Measurements from ENCODE around the gene CCDC57.

The CCDC57 gene

DNA sequence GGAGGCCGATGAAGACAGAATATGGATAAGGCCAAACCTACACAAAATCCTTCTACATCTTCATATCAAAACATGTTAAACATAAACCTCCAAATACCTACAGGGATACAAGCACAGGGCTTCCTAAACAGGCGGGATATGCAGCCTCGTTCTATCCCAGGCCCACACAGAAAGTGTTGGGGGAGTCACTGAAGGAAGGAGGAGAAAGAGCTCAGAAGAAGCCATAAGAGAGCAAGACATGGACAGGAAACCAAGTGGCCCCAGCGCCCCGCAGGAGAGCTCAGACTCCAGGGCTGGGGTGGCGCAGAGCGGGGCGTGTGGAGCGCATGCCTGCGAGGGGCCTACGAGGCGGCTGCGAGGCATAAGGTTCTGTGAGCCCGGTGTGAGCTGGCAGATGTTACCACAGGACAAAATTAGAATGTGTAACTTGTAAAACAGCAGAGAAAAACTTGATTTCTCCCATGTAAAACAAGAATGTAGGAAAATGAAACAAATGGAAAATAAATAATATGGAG, 103.6 kb downstream of the CCDC57 start:
- no peaks in the 10 kb centered on the region for H3K36me3 ChIP-seq (replicated peaks; ENCODE audit: low read depth, low read length)
- no peak overlapping the region for H3K27ac ChIP-seq (ENCODE audit: low read length)
- no peak overlapping the region for H3K4me2 ChIP-seq (ENCODE audit: low read length)
- no peaks in the 10 kb centered on the region for H4K20me1 ChIP-seq (ENCODE audit: insufficient read depth, low read length)
- no peaks in the 10 kb centered on the region for H3K27me3 ChIP-seq (ENCODE audit: low read depth, low read length)
- H2AFZ ChIP-seq (ENCODE audit: low read depth, low read length), result no peak overlapping the region
- no peaks in the 10 kb centered on the region for H3K9me3 ChIP-seq (ENCODE audit: insufficient read depth, low read length)
- no peaks in the 10 kb centered on the region for H3K79me2 ChIP-seq (ENCODE audit: low read length)
- no peak overlapping the region for H3K9ac ChIP-seq (ENCODE audit: low read length)
- H3K4me1 ChIP-seq (ENCODE audit: low read length), result peaks cover 17% of the 10 kb centered on the region
- TF ChIP-seq CTCF (IDR thresholded peaks at IDR 0.05; ENCODE audit: low read depth, low read length), result no peak
- no peak for TF ChIP-seq EZH2phosphoT487 (IDR thresholded peaks at IDR 0.05; ENCODE audit: low read depth)
- H3K4me3 ChIP-seq (ENCODE audit: low read length), result no peak overlapping the region

DNA sequence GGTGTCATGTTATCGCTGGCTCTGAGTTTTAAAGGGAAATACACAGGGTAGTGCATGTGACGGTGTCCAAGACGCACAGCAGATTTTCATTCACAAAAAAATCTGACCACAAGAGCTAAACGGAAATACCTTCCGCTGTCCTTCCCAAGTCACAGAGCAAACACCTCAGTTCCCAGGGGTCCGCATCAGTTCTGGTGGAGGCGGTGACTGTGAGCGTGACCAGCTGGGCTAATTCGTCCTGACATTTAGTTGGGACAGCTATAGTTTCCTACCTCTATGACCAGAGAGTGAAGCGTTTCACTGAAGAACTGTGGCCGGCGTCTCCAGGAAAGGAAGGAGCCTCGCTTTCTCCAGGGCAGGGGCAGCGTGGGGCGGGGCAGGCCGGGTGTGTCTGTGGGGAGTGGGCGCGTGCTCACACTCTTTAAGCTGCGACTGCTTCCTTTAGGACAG, 104.1 kb downstream of the CCDC57 start:
- H3K4me2 ChIP-seq (ENCODE audit: low read length), result no peak overlapping the region
- no peaks in the 10 kb centered on the region for H3K27me3 ChIP-seq (ENCODE audit: low read depth, low read length)
- no peak overlapping the region for H3K4me3 ChIP-seq (ENCODE audit: low read length)
- H2AFZ ChIP-seq (ENCODE audit: low read depth, low read length), result no peak overlapping the region
- H4K20me1 ChIP-seq (ENCODE audit: insufficient read depth, low read length), result no peaks in the 10 kb centered on the region
- H3K27ac ChIP-seq (ENCODE audit: low read length), result no peak overlapping the region
- H3K79me2 ChIP-seq (ENCODE audit: low read length), result no peaks in the 10 kb centered on the region
- TF ChIP-seq EZH2phosphoT487 (IDR thresholded peaks at IDR 0.05; ENCODE audit: low read depth), result no peak
- TF ChIP-seq CTCF (IDR thresholded peaks at IDR 0.05; ENCODE audit: low read depth, low read length), result no peak
- no peak overlapping the region for H3K9ac ChIP-seq (ENCODE audit: low read length)
- no peaks in the 10 kb centered on the region for H3K9me3 ChIP-seq (ENCODE audit: insufficient read depth, low read length)
- H3K36me3 ChIP-seq (replicated peaks; ENCODE audit: low read depth, low read length), result no peaks in the 10 kb centered on the region
- peaks cover 17% of the 10 kb centered on the region for H3K4me1 ChIP-seq (ENCODE audit: low read length)

- Histone ChIP-seq H3K4me2 (ENCODE audit: low read length) (no peak overlapping the region), H3K9ac (ENCODE audit: low read length) (no peak overlapping the region), H3K27ac (ENCODE audit: low read length) (no peak overlapping the region), H3K79me2 (ENCODE audit: low read length) (no peaks in the 10 kb centered on the region), H3K27me3 (ENCODE audit: low read depth, low read length) (no peaks in the 10 kb centered on the region), H3K4me3 (ENCODE audit: low read length) (no peak overlapping the region), H3K9me3 (ENCODE audit: insufficient read depth, low read length) (no peaks in the 10 kb centered on the region), H3K4me1 (ENCODE audit: low read length) (peaks cover 17% of the 10 kb centered on the region), H2AFZ (ENCODE audit: low read depth, low read length) (no peak overlapping the region), H4K20me1 (ENCODE audit: insufficient read depth, low read length) (no peaks in the 10 kb centered on the region), H3K36me3 (replicated peaks; ENCODE audit: low read depth, low read length) (no peaks in the 10 kb centered on the region)
- TF ChIP-seq CTCF (IDR thresholded peaks at IDR 0.05; ENCODE audit: low read depth, low read length) (no peak), EZH2phosphoT487 (IDR thresholded peaks at IDR 0.05; ENCODE audit: low read depth) (no peak)
These were observed 104.6 kb downstream of the CCDC57 start for GRCh38 chr17:82108038-82108437.

- Histone ChIP-seq H3K4me2 (ENCODE audit: low read length) (peak overlapping the region; percentile 98), H3K27ac (ENCODE audit: low read length) (no peak overlapping the region), H2AFZ (ENCODE audit: low read depth, low read length) (no peak overlapping the region), H3K27me3 (ENCODE audit: low read depth, low read length) (no peaks in the 10 kb centered on the region), H3K4me1 (ENCODE audit: low read length) (peaks cover 17% of the 10 kb centered on the region), H3K9ac (ENCODE audit: low read length) (no peak overlapping the region), H3K36me3 (replicated peaks; ENCODE audit: low read depth, low read length) (no peaks in the 10 kb centered on the region), H4K20me1 (ENCODE audit: insufficient read depth, low read length) (no peaks in the 10 kb centered on the region), H3K9me3 (ENCODE audit: insufficient read depth, low read length) (no peaks in the 10 kb centered on the region), H3K79me2 (ENCODE audit: low read length) (no peaks in the 10 kb centered on the region), H3K4me3 (ENCODE audit: low read length) (peak overlapping the region; percentile 87; the same call in 1 of the 2 replicates)
- TF ChIP-seq EZH2phosphoT487 (IDR thresholded peaks at IDR 0.05; ENCODE audit: low read depth) (no peak), CTCF (IDR thresholded peaks at IDR 0.05; ENCODE audit: low read depth, low read length) (peak; percentile 21; the same call in 1 of the 2 replicates)
These were observed 105.2 kb downstream of the CCDC57 start for GRCh38 chr17:82107341-82107860.

Measured in OCI-LY3 (cell line).